ENCODE results near the gene BSCL2. TPM values are rescaled to one million over a fixed set of nuclear protein-coding genes. Genes with fewer than 3 reads are reported as not detected.
A peak's percentile ranks its signal among the peaks of the same experiment; 100 is the strongest.

The BSCL2 gene
- total and polyA plus RNA-seq, 2 donors (not counting 3 experiments of a cell fraction or from before 2014, with no cell fraction given): 31.1 to 94.8 TPM

GRCh38 chr11:62669420-62670161 lies 37.6 kb downstream of the BSCL2 start:
- no peaks in the 10 kb centered on the region for H3K36me3 ChIP-seq (ENCODE audit: control insufficient read depth in 2 of 2, extremely low read depth in 1 of 2, insufficient read depth in 2 of 2, low read length in 2 of 2)
- ChIA-PET POLR2A (interaction anchor here (0.6 to 0.7 kb wide), 2 partner anchors 181 to 1030 kb away, joined by 3 read pairs; no protein-coding TSS in a partner anchor), CTCF (interaction anchor here (0.7 to 3.2 kb wide), 5 partner anchors 10 to 245 kb away, joined by 3 to 30 read pairs (median 4); partner anchors contain the start of gene INTS5)
- H2AFZ ChIP-seq (ENCODE audit: low read depth, low read length): no peak overlapping the region
- intact Hi-C loops (cut with micrococcal nuclease): loop anchor here (5.0 kb wide), 1 partner anchor 38 kb away; the partner anchor contains the start of genes BSCL2 and GNG3
- H3K4me1 ChIP-seq (ENCODE audit: control insufficient read depth, extremely low read depth, insufficient read depth, low read length): peaks cover 17% of the 10 kb centered on the region
- DNase-seq (ENCODE audit: low read depth, low spot score) (no peak), FAIRE-seq (no peak)
- no peak overlapping the region for H3K9ac ChIP-seq (replicated peaks; ENCODE audit: extremely low read depth, insufficient read depth, low read length)
- H4K20me1 ChIP-seq (replicated peaks; ENCODE audit: control insufficient read depth, extremely low read depth, insufficient read depth, low read length): no peaks in the 10 kb centered on the region
- H3K27ac ChIP-seq (ENCODE audit: insufficient read depth, low read depth, low read length): no peak overlapping the region
- H3K79me2 ChIP-seq (ENCODE audit: control insufficient read depth, insufficient read depth, low read length): peaks cover 41% of the 10 kb centered on the region
- dilution Hi-C loops (cut with MboI; ENCODE audit: extremely low pct_ligation_motif_present, low sequenced_read_pairs): no loop called here
- no peaks in the 10 kb centered on the region for H3K9me3 ChIP-seq (replicated peaks; ENCODE audit: control insufficient read depth, insufficient read depth, low read length)
- no peak overlapping the region for H3K4me3 ChIP-seq (replicated peaks in 1 of 3; ENCODE audit: insufficient read depth in 1 of 3, low read depth in 1 of 3, low read length in 3 of 3)
- no peaks in the 10 kb centered on the region for H3K27me3 ChIP-seq (ENCODE audit: control insufficient read depth in 2 of 2, insufficient read depth in 2 of 2, low read length in 2 of 2)
- H3K4me2 ChIP-seq (ENCODE audit: insufficient read depth, low read length): no peak overlapping the region
- TF ChIP-seq POLR2AphosphoS5 (IDR thresholded peaks at IDR 0.05; ENCODE audit: insufficient read depth, low read depth, low read length) (no peak), FOS (IDR thresholded peaks at IDR 0.05; ENCODE audit: borderline replicate concordance, insufficient read depth, low read length) (no peak), POLR2A (IDR thresholded peaks at IDR 0.05; ENCODE audit: low read depth, low read length) (peak; percentile 31), GATA2 (IDR thresholded peaks at IDR 0.05; ENCODE audit: insufficient read depth, insufficient read length, low read depth, low read length) (no peak), JUN (IDR thresholded peaks at IDR 0.05; ENCODE audit: borderline replicate concordance, insufficient read depth, insufficient read length, low read depth) (no peak), CTCF (IDR thresholded peaks at IDR 0.05; ENCODE audit: extremely low read depth in 1 of 2, insufficient read depth in 1 of 2, low read depth in 1 of 2, low read length in 2 of 2) (no peak), EZH2 (IDR thresholded peaks at IDR 0.05; ENCODE audit: borderline replicate concordance, low read depth, low read length, severe bottlenecking) (no peak)
- TF ChIP-seq, protein P1, sequence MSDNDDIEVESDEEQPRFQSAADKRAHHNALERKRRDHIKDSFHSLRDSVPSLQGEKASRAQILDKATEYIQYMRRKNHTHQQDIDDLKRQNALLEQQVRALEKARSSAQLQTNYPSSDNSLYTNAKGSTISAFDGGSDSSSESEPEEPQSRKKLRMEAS (IDR thresholded peaks at IDR 0.05; ENCODE audit: insufficient read depth, insufficient read length): no peak
- no peaks in the 10 kb centered on the region for H3K9me1 ChIP-seq (replicated peaks; ENCODE audit: control insufficient read depth, extremely low read depth, insufficient read depth, low read length)
- BruUV-seq (replicated peaks): no TSS peak

Measured in endothelial cell of umbilical vein (primary cell).